ENCODE data around the gene CPPED1. TPM values are rescaled to one million over a fixed set of nuclear protein-coding genes. Genes with fewer than 3 reads are reported as not detected.

CPPED1 gene
- total and polyA plus RNA-seq, 7 donors: 9.5 to 23.8 (median 11.1) TPM

DNA sequence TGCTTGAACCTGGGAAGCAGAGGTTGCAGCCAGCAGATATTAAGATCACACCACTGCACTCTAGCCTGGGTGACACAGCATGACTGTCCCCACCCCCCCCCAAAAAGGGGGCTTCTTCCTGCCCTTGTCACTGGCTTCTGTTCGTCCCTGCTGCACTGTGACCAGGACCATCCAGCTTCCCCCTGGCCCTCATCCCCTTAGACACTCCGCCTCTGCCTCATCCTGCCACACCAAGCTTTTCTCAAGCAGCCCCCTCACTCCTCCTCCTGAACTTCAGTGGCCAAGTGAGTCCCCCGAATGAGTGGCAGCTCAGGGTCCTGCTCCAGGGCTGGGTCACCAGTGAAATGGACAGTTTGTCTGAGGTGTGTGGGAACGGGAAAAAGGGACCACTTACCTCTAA, 177.3 kb downstream of the CPPED1 start:
- Histone ChIP-seq H3K27me3 (peaks cover 0 to 4% (median 0%) of the 10 kb centered on the region in 3 donors), H3K4me1 (no peaks in the 10 kb centered on the region), H3K4me3 (no peak overlapping the region), H3K27ac (no peak overlapping the region), H3K36me3 (no peaks in the 10 kb centered on the region), H3K9me3 (no peaks in the 10 kb centered on the region)
- TF ChIP-seq, protein P1, sequence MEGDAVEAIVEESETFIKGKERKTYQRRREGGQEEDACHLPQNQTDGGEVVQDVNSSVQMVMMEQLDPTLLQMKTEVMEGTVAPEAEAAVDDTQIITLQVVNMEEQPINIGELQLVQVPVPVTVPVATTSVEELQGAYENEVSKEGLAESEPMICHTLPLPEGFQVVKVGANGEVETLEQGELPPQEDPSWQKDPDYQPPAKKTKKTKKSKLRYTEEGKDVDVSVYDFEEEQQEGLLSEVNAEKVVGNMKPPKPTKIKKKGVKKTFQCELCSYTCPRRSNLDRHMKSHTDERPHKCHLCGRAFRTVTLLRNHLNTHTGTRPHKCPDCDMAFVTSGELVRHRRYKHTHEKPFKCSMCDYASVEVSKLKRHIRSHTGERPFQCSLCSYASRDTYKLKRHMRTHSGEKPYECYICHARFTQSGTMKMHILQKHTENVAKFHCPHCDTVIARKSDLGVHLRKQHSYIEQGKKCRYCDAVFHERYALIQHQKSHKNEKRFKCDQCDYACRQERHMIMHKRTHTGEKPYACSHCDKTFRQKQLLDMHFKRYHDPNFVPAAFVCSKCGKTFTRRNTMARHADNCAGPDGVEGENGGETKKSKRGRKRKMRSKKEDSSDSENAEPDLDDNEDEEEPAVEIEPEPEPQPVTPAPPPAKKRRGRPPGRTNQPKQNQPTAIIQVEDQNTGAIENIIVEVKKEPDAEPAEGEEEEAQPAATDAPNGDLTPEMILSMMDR (IDR thresholded peaks at IDR 0.05): no peak
- TF ChIP-seq EP300 (IDR thresholded peaks at IDR 0.05) (no peak), POLR2AphosphoS5 (IDR thresholded peaks at IDR 0.05) (no peak), POLR2A (IDR thresholded peaks at IDR 0.05) (no peak)
- DNase-seq: no peak
- intact Hi-C loops (cut with DNase I): no loop called here
- 77 to 85% methylated on average over 4 of the region's 4 CpGs for WGBS, 2 donors

DNA sequence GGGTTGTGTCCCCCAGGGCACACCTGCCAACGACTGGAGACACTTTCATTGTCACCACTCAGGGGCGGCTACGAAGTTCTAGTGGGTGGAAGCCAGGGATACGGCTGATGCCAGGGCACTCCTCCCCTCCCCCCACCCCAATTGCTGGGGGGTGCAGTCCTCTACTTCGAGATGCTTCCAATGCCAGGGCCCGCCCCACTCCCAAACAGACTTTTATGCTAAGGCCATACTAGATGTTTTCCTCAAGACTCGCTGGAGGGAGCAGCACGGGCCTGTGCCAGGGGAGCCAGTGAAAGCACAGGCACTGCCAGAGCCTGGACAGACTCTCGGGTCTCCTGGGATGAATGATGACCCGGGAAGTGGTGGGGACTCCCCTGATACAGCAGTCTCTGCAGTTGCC, 178.0 kb downstream of the CPPED1 start:
- Histone ChIP-seq H3K9me3 (no peaks in the 10 kb centered on the region), H3K4me1 (no peaks in the 10 kb centered on the region), H3K27me3 (peaks cover 0 to 4% (median 0%) of the 10 kb centered on the region in 3 donors), H3K4me3 (no peak overlapping the region), H3K27ac (no peak overlapping the region), H3K36me3 (no peaks in the 10 kb centered on the region)
- WGBS, 2 donors: 80 to 86% methylated on average over 10 of the region's 10 CpGs
- TF ChIP-seq POLR2A (IDR thresholded peaks at IDR 0.05) (no peak), POLR2AphosphoS5 (IDR thresholded peaks at IDR 0.05) (no peak), EP300 (IDR thresholded peaks at IDR 0.05) (no peak)
- TF ChIP-seq, protein P1 (IDR thresholded peaks at IDR 0.05): no peak
- intact Hi-C loops (cut with DNase I): no loop called here
- DNase-seq: no peak

- TF ChIP-seq, protein P1 (IDR thresholded peaks at IDR 0.05): no peak
- TF ChIP-seq POLR2A (IDR thresholded peaks at IDR 0.05) (no peak), EP300 (IDR thresholded peaks at IDR 0.05) (no peak), POLR2AphosphoS5 (IDR thresholded peaks at IDR 0.05) (no peak)
- Histone ChIP-seq H3K36me3 (no peaks in the 10 kb centered on the region), H3K9me3 (no peaks in the 10 kb centered on the region), H3K27ac (no peak overlapping the region), H3K27me3 (peaks cover 0 to 4% (median 0%) of the 10 kb centered on the region in 3 donors), H3K4me1 (no peaks in the 10 kb centered on the region), H3K4me3 (no peak overlapping the region)
- intact Hi-C loops (cut with DNase I): no loop called here
- no peak for DNase-seq
- WGBS, 2 donors: 81 to 84% methylated on average over 7 of the region's 7 CpGs
These were observed 178.6 kb downstream of the CPPED1 start for GRCh38 chr16:12625068-12625467.

DNA sequence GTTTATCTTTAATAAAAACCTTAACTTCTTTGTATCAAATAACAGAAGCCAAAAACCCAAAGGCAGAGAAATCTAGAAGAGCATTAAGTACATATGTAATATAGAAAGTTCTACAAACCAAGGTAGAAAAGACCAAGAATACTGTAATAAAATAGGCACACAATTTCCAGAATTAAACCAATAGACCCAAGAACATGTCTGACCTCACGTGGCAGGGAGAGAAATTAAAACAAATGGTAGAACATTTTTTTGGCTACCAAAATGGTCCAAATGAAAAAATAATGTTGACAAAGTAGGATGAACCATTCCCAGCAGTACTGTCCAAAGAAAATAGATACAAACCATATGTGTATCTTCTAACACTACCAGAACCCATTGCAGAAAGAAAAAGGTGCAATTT, 183.5 kb downstream of the CPPED1 start:
- intact Hi-C loops (cut with DNase I): no loop called here
- no peaks in the 10 kb centered on the region for H3K9me3 ChIP-seq
- WGBS, 2 donors: 52 to 65% methylated on average over 1 of the region's 1 CpG
- no peak overlapping the region for H3K27ac ChIP-seq
- DNase-seq: no peak
- TF ChIP-seq, protein P1 (IDR thresholded peaks at IDR 0.05): no peak
- TF ChIP-seq POLR2AphosphoS5 (IDR thresholded peaks at IDR 0.05) (no peak), EP300 (IDR thresholded peaks at IDR 0.05) (no peak), POLR2A (IDR thresholded peaks at IDR 0.05) (no peak)
- H3K27me3 ChIP-seq: no peaks in the 10 kb centered on the region
- no peak overlapping the region for H3K4me3 ChIP-seq
- no peaks in the 10 kb centered on the region for H3K4me1 ChIP-seq
- H3K36me3 ChIP-seq: no peaks in the 10 kb centered on the region

- WGBS, 2 donors: 86 to 93% methylated on average over 3 of the region's 3 CpGs
- DNase-seq: no peak
- Histone ChIP-seq H3K27me3 (no peaks in the 10 kb centered on the region), H3K9me3 (no peaks in the 10 kb centered on the region), H3K4me3 (no peak overlapping the region), H3K4me1 (no peaks in the 10 kb centered on the region), H3K36me3 (no peaks in the 10 kb centered on the region), H3K27ac (no peak overlapping the region)
- TF ChIP-seq EP300 (IDR thresholded peaks at IDR 0.05): no peak
- no peak for TF ChIP-seq POLR2AphosphoS5 (IDR thresholded peaks at IDR 0.05)
- TF ChIP-seq POLR2A (IDR thresholded peaks at IDR 0.05): no peak
- TF ChIP-seq, protein P1 (IDR thresholded peaks at IDR 0.05): no peak
- intact Hi-C loops (cut with DNase I): no loop called here
These were observed 185.2 kb downstream of the CPPED1 start for GRCh38 chr16:12618515-12618914.

Measured in sigmoid colon (tissue), 7 donors.